Calu3 (cell line): Measurements from ENCODE around the gene DLX4. TPM values are rescaled to one million over a fixed set of nuclear protein-coding genes. Genes with fewer than 3 reads are reported as not detected.

Source experiments
- BruUV-seq: library from RNA; stranded (reverse); fragments of 400-500 nt; replicated peaks from 2 replicates; lab custom pipeline; 2021; lab: Mats Ljungman, UMichigan
- CTCF ChIA-PET: fragments of 300-600 bp; sonication (Branson Sonifier 250); formaldehyde crosslinking; loops from one replicate; lab custom pipeline; 2022; ENCODE audit warnings: antibody characterized with exemption; lab: Charles Lee
- DNase-seq: peaks from one replicate; pipeline ENCODE4 v3.0.0; 2022
- H3K27ac Mint-ChIP-seq: one replicate; pipeline ENCODE4 v1.8.0; 2022; ENCODE audit warnings: mixed read lengths; ENCODE audit not compliant: unreplicated experiment
- H3K27me3 Mint-ChIP-seq: one replicate; pipeline ENCODE4 v1.8.0; 2022; ENCODE audit warnings: mixed read lengths; ENCODE audit not compliant: unreplicated experiment
- H3K36me3 Mint-ChIP-seq: one replicate; pipeline ENCODE4 v1.8.0; 2022; ENCODE audit warnings: mild to moderate bottlenecking, moderate library complexity, mixed read lengths; ENCODE audit not compliant: insufficient read depth, unreplicated experiment
- H3K4me1 Mint-ChIP-seq: one replicate; pipeline ENCODE4 v1.8.0; 2022; ENCODE audit warnings: mild to moderate bottlenecking, low read depth, mixed read lengths; ENCODE audit not compliant: unreplicated experiment
- H3K4me3 Mint-ChIP-seq: one replicate; pipeline ENCODE4 v1.8.0; 2022; ENCODE audit warnings: mild to moderate bottlenecking, low read depth, moderate library complexity, mixed read lengths; ENCODE audit not compliant: unreplicated experiment
- H3K9me3 Mint-ChIP-seq: one replicate; pipeline ENCODE4 v1.8.0; 2022; ENCODE audit warnings: low read depth, mixed read lengths; ENCODE audit not compliant: unreplicated experiment
- intact Hi-C: fragments of 100-400 bp; cut with micrococcal nuclease; formaldehyde crosslinking; loops from one replicate; pipeline ENCODE4 v1.10.0; 2022; ENCODE audit not compliant: unreplicated experiment
- total RNA-seq: library from RNA; stranded (reverse); gene quantifications from 2 replicates; pipeline ENCODE4 v1.2.3, GENCODE V29; 2022
- TF ChIP-seq, protein P1 (sequence below): fragments of 200-600 bp; IDR thresholded peaks from one replicate; pipeline ENCODE4 v1.8.0; 2022; ENCODE audit warnings: antibody characterized with exemption; ENCODE audit not compliant: unreplicated experiment

Gene DLX4
- total RNA-seq, 1 experiment from 2014 or later = 2.5 TPM

DNA sequence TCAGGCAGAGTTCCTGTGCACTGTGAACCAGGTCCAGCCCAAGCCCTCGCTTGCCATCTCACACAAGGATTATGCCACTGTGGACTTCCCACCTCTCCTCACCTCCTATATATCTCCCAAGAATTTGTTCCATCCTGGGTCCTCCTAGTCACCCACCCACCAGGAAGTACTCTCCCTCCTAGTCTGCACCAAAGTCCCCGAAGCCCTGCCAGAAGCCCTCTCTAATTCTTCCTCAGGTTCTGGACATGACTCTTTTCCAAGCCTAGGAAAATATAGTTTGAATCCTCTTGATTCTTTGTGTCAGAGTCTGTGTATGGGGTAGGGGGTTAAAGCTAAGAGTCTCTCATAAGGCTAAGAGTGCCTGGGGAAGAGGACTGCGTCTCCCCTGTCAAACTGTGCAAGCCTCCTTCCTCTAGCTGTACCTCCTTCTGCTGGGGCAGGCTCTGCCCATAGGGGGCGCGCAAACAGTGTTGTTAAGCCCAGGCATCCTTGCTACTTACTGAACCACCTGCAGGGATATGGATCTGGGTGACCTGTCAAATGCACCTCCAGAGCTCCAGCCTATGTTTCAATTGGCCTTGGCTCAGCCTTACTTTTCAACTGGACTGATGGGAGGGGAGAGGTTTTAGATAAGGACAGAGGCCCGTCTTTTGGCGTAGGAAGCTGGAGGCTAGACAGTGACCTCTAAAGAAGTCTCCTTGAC lies 16.6 kb upstream of the DLX4 start:
- H3K27me3 Mint-ChIP-seq = peaks cover 87% of the 10 kb centered on the region
- TF ChIP-seq, protein P1, sequence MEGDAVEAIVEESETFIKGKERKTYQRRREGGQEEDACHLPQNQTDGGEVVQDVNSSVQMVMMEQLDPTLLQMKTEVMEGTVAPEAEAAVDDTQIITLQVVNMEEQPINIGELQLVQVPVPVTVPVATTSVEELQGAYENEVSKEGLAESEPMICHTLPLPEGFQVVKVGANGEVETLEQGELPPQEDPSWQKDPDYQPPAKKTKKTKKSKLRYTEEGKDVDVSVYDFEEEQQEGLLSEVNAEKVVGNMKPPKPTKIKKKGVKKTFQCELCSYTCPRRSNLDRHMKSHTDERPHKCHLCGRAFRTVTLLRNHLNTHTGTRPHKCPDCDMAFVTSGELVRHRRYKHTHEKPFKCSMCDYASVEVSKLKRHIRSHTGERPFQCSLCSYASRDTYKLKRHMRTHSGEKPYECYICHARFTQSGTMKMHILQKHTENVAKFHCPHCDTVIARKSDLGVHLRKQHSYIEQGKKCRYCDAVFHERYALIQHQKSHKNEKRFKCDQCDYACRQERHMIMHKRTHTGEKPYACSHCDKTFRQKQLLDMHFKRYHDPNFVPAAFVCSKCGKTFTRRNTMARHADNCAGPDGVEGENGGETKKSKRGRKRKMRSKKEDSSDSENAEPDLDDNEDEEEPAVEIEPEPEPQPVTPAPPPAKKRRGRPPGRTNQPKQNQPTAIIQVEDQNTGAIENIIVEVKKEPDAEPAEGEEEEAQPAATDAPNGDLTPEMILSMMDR = peak; percentile 95
- no peaks in the 10 kb centered on the region for H3K36me3 Mint-ChIP-seq
- CTCF ChIA-PET = interaction anchor here (0.6 to 3.8 kb wide), 15 partner anchors 10 to 142 kb away, joined by 3 to 41 read pairs (median 4); partner anchors contain the start of gene DLX3
- H3K4me1 Mint-ChIP-seq = no peaks in the 10 kb centered on the region
- H3K9me3 Mint-ChIP-seq = no peaks in the 10 kb centered on the region
- no TSS peak for BruUV-seq
- no peak overlapping the region for H3K4me3 Mint-ChIP-seq
- no peak overlapping the region for H3K27ac Mint-ChIP-seq
- peak; percentile 96 for DNase-seq
- intact Hi-C loops = loop anchor here (1.0 to 5.0 kb wide), 2 partner anchors 43 to 70 kb away; partner anchors contain the start of gene DLX3

DNA sequence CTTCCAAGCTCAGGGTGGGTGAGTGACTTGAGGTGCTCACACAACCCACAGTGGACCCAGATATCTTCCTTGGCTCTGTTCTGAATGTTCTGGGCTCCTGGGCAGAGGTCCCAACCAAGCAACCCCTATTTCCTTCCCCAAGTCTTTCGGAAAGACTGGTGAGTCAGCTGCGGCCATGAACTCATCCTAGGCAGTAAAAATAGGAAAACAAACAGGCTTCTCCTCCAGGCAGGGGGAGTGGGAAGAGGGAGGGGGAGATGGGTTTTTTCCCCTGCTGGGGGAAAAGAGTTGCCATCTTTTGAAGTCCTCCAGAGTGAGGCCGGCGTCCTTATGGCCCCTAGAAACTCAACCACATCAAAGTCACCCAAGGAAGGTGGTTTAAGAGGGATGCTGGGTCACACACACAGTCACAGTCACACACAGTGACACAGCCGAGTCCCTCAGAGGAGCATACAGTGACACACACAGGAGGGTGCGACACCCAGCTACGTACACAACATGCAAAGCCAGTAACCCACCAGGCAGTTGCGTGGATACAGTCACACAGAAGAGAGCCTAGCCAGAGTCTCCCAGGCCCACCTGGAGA lies 16.0 kb upstream of the DLX4 start:
- Mint-ChIP-seq H3K27me3 (peaks cover 87% of the 10 kb centered on the region), H3K27ac (no peak overlapping the region), H3K9me3 (no peaks in the 10 kb centered on the region), H3K4me1 (no peaks in the 10 kb centered on the region), H3K36me3 (no peaks in the 10 kb centered on the region), H3K4me3 (no peak overlapping the region)
- CTCF ChIA-PET = interaction anchor here (0.7 to 3.8 kb wide), 14 partner anchors 9 to 141 kb away, joined by 3 to 41 read pairs (median 4); partner anchors contain the start of gene DLX3
- TF ChIP-seq, protein P1 = no peak
- DNase-seq = no peak
- no TSS peak for BruUV-seq
- intact Hi-C loops = loop anchor here (1.0 to 5.0 kb wide), 2 partner anchors 42 to 71 kb away; partner anchors contain the start of gene DLX3

DNA sequence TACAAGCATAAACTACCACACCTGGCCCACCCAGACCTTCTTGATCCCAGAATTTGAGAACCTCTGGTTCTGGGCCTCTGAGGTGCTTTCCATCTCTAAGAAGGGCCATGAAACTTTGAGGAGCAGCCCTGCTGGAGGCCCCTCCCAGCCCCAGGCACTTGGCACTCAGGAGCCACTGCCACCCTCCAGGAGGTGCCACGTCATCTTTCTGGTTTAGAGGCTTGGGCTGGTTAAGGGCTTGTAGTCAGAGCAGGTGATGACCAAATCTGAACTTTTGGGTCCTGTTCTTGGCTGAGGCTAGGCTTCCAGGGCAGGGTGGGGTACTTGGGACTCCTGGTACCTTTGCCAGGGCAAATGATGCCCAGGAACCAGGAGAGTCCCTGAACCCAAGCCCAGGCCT lies 13.8 kb upstream of the DLX4 start:
- Mint-ChIP-seq H3K4me1 (peaks cover 11% of the 10 kb centered on the region), H3K9me3 (no peaks in the 10 kb centered on the region), H3K4me3 (no peak overlapping the region), H3K36me3 (no peaks in the 10 kb centered on the region), H3K27ac (no peak overlapping the region), H3K27me3 (peaks cover 78% of the 10 kb centered on the region)
- BruUV-seq = no TSS peak
- TF ChIP-seq, protein P1 = no peak
- DNase-seq = no peak
- CTCF ChIA-PET = no interaction called here
- intact Hi-C loops = no loop called here

DNA sequence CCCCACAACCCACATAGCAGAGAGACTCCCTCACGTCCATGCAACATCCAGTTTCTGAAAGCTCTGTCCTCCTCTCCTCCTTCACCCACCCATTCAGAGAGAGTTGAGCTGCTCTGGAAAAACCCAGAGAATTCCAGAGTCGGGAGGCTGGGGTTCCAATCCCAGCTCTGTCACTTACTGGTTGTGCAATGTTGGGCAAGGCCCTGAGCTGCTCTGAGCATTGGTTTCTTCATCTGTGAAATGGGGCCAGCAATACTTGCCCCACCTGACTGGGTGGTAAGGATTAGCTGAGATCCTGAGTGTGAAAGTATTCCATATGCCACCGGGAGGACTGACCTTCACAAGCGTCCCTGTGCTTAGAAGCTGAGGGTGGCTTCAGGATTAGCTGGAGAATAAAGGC lies 12.2 kb upstream of the DLX4 start:
- DNase-seq = no peak
- Mint-ChIP-seq H3K36me3 (no peaks in the 10 kb centered on the region), H3K4me3 (no peak overlapping the region), H3K27me3 (peaks cover 64% of the 10 kb centered on the region), H3K9me3 (no peaks in the 10 kb centered on the region), H3K27ac (no peak overlapping the region), H3K4me1 (peaks cover 11% of the 10 kb centered on the region)
- BruUV-seq = no TSS peak
- CTCF ChIA-PET = interaction anchor here (0.6 to 1.6 kb wide), 4 partner anchors 10 to 48 kb away, joined by 3 to 9 read pairs (median 4); partner anchors contain the start of gene DLX3
- intact Hi-C loops = no loop called here
- TF ChIP-seq, protein P1 = no peak
